H1 (cell line): ENCODE data around the gene ALG14. TPM values are rescaled to one million over a fixed set of nuclear protein-coding genes. Genes with fewer than 3 reads are reported as not detected.

ENCODE experiments used
- CEBPB ChIP-seq: IDR thresholded peaks from 2 replicates; pipeline ENCODE4 v1.6.1; 2012; ENCODE audit warnings: low read depth, low read length
- polyA plus RNA-seq, 7 experiments: library from polyadenylated mRNA; depleted of rRNA in 3 of 7; stranded (reverse) in 5 of 7; unstranded in 2 of 7; fragments of >200 nt in 5 of 7; fragments of 200-250 nt in 2 of 7; gene quantifications; 1 replicate in 5 of 7; 2 replicates in 1 of 7; 4 replicates in 1 of 7; pipeline versions ENCODE4 v1.2.1 to v1.2.3, GENCODE V29; 2011 to 2013; ENCODE audit warnings: missing spikeins in 2 of 7, mixed read lengths in 2 of 7
- total RNA-seq: library from RNA; stranded (reverse); fragmentation: NEBNext Ultra II Directional; extraction: Animal tissue kit (Norgen Biotek cat#: 25700); gene quantifications from 2 replicates; pipeline ENCODE4 v1.2.1, GENCODE V29; 2021

ALG14 gene
- total and polyA plus RNA-seq, 2 of the 8 experiments (the other 6 are each of a cell fraction or from before 2014, with no cell fraction given) = 0.95 to 1.3 TPM

DNA sequence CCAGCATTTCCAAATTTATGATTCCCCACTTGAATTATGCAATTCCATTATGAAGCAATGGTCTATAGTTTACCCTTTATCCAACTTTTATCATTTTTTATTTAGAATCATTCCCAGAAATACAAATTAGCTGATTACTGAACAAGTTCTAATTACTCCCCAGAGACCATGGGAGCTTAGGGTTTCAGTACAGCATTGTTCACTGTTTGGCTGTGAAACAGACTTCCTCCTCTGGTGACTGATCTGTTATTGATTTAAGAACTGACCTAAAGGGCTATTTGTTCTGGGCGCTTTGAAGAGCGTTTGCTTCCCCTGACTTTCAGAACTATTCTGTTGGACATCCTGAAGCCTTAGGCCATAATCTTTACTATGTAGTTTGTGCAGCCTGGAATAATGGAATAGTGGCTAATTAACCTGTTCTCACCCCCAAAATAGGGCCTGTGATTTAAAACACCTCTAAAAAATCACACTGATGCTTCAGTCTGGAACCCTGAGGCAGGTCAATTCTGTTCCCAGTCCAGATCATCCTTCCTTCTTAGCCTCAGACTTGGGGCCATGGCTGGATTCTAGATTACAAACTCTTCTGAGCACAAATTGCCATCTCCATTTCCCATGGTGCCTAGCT, 58.7 kb downstream of the ALG14 start (continued):
- no peak for TF ChIP-seq CEBPB
